Measurements from ENCODE around the gene RPS2.

RPS2 gene

DNA sequence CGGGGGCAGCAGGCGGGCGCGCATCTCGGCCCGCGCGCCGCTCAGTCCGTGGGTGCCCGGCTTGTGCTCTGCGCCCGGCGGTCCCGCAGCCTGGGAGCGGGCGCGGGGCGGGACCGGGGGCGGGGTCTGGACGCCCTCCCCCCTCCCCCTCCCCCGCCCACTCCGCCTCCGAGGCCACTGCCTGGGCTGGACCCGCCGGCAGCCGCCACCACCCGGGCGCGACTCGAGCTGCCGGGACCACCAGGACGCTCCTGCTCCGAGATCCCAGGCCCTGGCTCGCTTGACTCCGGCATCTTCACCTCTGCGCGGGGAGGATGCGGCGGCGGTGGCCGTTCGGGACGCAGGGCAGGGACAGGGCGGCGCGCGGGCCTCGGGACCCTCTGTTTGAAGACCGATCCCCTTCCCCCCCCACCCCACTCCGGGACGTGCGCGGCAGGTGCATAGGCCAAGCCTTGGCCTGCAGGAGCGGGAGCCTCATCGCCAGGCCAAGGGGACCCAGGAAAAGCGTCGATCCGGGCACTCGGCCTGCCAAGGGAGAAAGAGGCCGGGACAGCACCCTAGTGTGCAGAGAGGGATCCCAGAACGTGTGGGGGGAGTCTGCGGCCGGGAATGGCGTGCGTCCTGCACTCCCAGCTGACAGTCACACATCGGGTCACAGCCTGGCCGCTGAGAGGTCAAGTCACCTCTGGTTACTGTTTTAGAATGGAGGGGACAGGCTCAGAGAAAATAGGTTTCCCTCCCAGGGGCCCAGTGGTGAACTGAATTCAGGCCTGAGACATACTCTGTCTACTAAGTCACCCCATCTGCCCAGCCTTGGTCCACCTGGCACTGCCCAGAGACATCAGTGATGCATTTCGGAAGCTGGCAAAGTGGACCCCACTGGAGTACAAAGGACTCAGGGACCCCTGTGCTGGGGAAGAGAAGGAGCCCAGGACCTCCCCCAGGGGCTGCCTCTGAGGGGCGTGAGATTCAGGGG lies 46.0 kb downstream of the RPS2 start, which contains the start of gene HS3ST6:
Gene HS3ST6, minus strand, starts transcription at position 65 of the 976 bp plus-strand sequence. CDS start 92 bp downstream, outside the sequence.
- DNase-seq (ENCODE audit: low read depth), result no peak

DNA sequence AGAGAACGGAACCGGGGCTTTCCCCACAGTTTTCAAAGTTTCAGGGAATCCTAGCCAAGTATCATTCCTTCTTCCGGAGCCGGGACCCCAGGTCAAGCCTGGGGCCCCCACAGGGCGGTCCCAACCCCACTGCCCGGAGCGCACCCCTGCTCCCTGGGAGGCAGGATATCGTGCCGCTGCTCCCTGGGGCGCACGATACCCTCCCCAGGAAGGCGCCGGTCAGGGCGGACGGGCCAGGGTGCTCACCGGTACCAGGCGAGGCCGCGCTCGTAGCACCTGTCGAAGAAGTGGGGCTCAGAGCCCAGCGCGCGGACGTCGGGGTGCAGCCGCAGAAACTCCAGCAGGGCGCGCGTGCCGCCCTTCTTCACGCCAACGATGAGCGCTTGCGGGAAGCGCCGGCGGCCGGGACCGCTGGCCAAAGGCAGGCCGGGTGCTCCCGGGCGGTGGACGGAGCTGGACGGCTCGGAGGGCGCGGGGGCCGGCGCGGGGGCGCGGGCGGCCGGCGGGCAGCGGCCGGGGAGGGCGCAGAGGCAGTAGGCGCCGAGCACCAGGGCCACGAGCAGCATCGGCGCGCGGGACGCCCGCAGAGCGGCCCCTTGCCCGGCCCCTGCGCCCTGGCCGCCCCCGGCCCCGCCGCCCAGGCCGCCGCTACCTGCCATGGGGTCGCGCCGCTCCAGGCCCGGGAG lies 46.8 kb downstream of the RPS2 start:
- DNase-seq (ENCODE audit: low read depth), result no peak

DNA sequence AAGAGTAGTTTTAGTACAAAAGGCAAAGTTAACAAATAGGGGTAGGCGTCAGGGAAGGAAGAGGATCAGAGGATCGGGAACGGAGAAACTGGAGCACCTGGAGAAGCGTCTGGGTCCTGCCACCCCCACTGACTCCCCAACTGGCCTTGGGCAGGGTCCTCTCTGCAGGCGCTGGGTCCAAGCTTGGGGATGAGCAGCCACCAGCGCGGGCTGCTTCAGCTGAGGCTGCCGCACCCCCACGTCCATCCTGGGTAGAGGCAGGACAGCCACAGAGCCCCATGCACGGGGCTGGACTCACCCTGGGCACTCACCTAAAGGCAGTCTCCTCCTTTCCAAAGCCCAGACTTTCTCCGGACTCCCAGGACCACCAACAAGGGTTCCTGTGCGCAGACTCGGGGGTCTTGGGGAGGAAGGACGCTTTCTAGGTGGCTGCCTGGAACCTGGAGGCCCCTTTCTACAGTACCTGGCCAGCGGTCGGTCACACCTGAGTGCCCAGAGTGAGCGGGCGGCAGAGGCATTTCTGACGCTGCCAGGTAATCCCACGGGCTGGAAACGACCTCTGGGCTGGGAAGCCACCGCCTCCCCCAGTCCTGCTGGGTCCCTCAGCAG lies 47.5 kb downstream of the RPS2 start:
- no peak for DNase-seq (ENCODE audit: low read depth)

DNA sequence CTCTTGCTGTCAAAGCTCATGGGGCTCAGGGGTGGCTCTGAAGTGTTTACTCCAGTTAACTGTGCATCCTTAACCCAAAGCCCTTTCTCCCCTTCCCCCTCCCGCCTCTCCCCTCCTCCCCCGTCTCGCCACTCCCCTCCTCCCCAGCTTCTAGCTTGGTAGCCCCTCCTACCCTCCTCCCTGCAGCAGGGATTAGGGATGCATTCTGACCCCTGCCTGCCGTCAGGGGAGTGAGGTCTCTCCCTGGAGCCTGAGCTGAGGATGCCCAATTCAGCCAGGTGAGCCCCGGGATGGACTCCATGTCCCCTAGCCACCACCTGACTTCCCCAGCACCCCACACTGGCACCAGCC lies 48.0 kb downstream of the RPS2 start:
- no peak for DNase-seq (ENCODE audit: low read depth)

DNA sequence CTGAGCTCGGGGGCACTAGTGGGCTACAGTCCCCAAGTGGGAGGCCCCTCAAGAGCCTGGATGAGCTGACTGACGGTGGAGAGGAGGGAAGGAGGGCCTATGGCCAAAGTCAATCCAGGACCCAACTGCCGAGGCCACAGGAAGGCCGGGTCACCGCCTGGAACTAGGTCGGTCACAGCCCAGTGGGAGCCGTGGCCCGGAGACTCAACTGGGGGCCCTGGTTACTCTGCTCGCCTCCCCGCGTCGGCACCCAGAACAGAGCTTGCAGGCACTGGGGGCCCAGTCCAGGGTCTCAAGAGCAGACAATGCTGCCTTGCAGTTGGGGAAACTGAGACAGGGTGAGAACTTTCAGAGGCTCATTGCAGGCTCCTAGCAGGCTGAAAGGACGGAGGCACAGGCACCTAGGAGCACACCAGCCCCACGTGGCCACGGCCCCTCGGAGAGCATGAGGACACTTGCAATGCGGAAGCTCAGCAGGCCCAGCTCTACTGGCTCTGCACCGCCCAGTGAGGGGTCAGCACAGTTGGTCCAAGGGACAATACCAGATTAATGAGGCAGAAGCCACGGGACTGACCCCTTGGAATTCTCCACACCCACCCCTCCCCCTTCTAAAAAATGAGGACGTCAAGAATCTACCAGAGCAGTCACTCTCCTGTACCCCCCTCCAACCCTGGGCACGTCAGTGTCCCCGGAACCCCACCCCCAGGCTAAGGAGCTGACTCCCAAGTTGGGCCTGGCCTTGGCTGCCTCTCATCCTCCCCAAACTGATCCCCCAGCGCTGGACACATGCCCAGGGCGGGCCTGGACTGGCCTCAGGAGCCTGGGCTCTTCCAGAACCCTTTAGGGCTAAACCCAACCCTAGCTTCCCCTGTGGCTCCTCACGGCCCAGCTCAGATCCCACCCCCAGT lies 48.6 kb downstream of the RPS2 start:
- DNase-seq (ENCODE audit: low read depth), result no peak

DNA sequence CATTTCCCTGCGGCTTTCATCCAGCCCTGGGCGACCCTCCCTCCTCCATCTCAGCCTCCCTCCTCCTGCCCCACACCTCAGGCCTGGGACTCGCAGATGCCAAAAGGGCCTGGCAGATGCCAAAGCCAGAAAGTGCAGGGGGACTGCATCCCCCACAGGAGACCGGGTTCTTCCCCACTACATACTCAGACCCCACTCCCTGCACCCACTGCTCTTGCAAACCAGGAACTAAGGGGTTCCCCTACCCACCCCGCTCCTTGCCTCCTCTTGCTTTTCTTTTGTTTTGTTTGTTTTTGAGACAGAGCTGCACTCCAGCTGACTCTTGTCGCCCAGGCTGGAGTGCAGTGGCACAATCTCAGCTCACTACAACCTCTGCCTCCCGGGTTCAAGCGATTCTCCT lies 49.6 kb downstream of the RPS2 start:
- no peak for DNase-seq (ENCODE audit: low read depth)

DNA sequence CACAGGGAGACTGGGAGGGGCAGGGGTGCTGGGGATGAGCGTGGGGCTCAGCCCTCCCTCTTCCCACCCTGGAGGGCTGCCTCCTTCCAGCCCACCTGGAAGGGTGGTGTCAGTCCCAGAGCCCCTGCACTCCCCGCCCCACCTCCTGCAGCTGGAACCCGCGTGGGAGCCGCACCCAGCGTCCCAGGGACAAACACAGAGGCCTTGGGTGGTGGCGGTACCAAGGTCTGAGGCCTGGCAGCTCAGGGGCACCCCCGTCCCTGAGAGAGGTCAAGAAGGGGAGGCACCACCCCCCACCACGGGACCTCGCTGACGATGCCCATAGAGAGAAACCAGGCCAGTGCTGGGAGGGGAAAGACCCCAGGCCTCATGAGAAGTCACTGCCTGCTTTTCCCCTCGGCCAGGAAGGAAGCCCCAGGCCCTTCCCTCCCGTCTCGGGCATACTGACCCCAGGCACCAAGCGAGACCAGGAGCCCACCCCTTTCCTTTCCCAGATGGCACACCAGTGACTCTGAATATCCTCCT lies 50.5 kb downstream of the RPS2 start:
- no peak for DNase-seq (ENCODE audit: low read depth)

DNA sequence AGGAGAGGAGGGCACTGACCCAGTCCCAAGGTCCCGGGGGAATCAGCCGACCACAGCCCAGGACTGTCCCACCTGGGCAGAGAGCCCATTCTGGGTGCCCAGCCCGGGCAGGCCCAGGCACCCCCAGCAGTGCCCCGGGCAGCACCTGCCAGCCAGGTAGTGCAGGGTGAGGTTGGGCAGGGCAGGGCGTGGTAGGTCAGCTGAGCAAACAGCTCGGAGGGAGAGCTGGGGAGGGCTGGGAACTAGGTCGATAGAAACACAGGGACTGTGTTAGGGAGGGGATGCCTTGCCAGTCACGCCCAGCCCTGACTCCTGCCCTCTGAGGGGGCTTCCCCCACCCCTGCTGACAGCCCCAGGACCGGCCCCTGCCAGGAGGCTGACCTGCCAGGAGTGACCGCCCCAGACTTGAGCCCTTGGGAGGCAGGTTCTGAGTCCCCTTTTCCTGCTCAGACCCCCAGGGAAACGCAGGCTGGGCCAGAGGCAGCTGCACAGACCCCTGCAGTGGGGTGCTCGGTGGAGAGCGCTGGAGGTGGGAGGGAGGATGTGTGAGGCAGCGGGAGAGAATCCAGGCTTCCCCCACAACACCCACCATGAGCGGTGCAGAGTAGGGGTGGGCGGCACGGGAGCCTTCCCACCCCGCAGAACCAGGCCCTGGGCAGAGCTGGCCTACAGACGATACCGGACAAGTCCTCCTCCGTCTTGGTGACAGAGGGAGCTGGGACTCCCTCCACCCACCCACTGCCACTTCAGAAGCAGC lies 51.1 kb downstream of the RPS2 start:
- DNase-seq (ENCODE audit: low read depth), result no peak

DNA sequence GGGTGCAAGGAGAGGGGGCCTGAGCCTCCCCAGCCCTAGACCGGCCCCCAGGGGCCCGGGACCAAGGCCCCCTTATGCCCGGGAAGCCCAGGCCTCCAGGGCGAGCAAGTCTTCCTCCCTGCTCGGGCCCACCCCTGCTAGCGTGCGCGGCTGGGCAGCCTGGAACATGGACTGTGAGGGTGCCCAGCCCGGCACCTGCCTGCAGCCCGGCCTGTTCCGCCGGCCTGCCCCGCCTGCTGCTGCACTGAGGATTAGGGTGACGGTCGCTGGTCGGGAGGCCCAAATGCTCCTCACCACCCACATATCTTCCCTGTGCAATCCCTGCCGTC lies 52.4 kb downstream of the RPS2 start:
- DNase-seq (ENCODE audit: low read depth), result no peak

Measured in stromal cell of bone marrow (primary cell).